Limb (tissue), 2 donors: ENCODE results near the gene GRM8.
A peak's percentile ranks its signal among the peaks of the same experiment; 100 is the strongest.

Experiments
- DNase-seq, 2 donors: peaks; one replicate each; pipeline ENCODE4 v3.0.0-alpha.2; 2016; ENCODE audit errors: extremely low spot score in 2 of 2

Gene GRM8

GRCh38 chr7:127252778-127253280 lies at the start of gene GRM8:
TSS of gene GRM8 (minus strand) at chr7:127252941.
- peak; percentile 34 to 74 for DNase-seq

- no peak for DNase-seq
These were observed 38.1 kb upstream of the GRM8 start for GRCh38 chr7:127290801-127291361.

DNA sequence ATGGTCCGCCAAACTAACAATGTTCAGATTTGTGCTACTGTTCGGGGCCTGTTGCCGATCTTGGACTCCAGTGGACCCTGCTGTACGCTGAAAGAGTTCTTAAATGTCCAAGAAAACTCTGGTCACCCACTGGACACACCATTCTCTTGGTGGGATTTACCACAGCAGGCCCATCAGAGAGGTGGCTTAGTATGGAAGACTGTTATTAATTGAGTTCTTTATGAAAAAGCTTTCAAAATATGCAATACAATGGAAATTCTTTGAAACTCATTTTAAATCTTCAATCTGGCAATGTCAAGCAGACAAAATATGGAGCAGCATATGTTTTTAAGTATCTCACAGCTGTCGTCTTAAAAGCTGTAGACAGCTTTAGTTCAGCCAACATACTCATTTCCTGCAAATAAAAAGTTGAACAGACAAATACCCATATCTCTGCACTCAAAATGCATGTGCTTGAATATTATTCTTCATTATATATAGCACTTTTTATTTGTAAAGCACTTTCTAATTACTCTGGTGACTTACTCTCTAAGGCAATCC lies 37.4 kb upstream of the GRM8 start:
- peak in 1 of 2 donors; percentile 30 for DNase-seq

DNA sequence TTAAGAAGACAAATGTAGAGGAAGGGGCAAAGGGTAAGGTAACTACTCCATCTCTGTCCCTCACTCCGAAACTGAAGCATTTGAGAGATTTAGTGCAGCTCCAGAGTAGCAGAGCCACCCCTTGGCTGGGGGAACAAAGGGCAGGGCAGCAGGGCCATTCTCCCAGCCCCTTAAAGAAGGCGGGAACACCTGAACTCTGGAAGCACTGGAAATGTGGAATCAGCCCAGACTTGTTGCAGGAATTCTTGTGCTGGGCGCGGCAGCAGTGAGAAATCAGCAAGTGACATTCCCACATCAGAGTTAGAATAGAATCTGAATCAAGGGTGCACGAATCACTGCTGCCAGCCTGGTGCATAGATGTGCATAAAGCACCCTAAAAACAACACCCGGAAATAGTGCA lies 34.4 kb upstream of the GRM8 start:
- no peak for DNase-seq

GRCh38 chr7:127270093-127270492 lies 17.4 kb upstream of the GRM8 start:
- DNase-seq, result no peak

DNA sequence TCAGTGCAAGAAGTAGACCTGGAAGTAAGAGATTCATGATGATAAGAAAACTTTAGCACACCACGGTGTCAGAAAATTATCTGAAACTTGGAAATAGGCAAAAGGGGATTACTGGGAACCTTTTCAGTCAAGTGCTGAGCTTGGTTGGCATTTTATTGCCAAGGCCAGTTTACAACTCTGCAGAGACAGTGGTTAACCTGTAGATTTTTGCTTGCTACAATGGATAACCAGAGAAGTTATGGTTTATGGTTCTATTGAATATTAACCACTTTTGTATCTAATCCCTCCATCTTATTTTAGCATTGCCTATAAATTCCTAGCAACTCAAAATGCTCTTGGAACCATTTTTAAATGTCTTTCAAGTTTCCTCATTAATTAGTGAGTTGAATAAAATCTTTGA lies 13.3 kb upstream of the GRM8 start:
- DNase-seq, result no peak

DNA sequence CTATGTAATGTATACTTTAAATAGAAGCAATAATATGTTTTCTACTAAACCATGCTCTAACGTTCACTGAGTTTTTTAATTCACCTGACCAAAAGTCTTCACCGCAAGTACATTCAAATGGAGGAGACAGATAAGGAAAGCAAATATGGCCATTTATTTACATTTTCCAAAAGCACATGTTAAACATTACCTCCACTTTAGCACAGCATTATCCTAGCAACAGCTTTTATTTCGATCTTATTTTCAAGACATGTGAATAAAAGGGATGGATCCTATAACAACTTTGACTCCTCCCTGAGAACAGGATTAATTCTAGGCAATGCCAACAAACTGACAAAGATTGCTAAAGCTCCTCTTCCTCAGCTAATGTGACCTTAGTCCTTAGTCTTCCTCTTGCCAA lies 11.5 kb upstream of the GRM8 start:
- no peak for DNase-seq

- no peak for DNase-seq
These were observed 5.4 kb upstream of the GRM8 start for GRCh38 chr7:127258111-127258510.

- DNase-seq, result no peak
These were observed 4.3 kb upstream of the GRM8 start for GRCh38 chr7:127257086-127257485.

- no peak for DNase-seq
These were observed 3.4 kb upstream of the GRM8 start for GRCh38 chr7:127256041-127256725.

DNA sequence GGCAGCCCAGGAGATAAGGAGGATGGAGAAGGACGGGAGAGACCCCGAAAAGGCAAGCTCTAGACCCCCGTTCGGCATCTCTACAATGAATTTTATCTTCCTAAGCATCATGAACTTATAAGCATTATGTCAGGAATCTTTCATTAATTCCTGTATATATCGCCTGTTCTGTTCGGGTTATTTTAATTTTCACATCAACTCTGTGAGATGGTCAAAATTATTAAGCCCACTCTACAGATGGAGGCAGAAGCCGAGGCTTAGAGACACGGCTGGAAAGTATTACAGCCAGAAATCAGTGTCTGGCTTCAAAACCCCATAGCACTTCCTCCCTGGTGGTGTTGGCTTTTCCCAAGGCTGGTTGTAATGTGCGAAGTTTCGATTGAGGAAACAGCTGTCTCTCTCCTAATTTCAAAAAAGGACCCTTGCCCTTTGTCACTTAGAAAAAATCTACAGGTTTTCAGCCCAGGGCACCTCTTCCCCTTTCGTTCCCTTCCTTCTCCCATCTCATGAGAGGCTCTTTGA lies 1.5 kb upstream of the GRM8 start:
- DNase-seq, result no peak

- peak; percentile 65 to 87 for DNase-seq
These were observed 781 bp upstream of the GRM8 start for GRCh38 chr7:127253281-127254162.

GRCh38 chr7:127252377-127252713 lies 396 bp downstream of the GRM8 start:
- peak in 1 of 2 donors; percentile 40 for DNase-seq

- DNase-seq, result peak in 1 of 2 donors; percentile 50
These were observed 1.0 kb downstream of the GRM8 start for GRCh38 chr7:127251465-127252376.

DNA sequence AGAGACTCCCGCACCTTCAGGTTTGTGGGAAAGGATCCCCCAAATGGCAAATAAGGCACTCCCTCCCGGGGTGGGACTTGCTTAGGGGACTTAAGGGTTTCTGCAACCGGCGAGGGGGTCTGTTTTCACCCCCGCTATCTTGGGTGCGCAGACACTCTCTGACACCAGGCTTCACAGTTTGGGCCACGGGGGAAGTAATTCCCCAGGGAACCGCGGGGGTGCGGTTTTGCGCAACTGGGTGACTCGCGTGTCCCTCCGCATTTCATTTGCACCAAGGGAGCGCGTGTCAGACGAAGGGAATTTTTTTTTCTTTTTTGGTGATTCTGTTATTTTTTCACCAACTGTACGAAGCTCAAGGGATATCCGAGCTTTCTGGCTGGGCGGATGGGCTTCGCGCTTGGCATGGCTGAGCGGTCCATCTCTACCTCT lies 1.7 kb downstream of the GRM8 start:
- peak in 1 of 2 donors; percentile 44 for DNase-seq

DNA sequence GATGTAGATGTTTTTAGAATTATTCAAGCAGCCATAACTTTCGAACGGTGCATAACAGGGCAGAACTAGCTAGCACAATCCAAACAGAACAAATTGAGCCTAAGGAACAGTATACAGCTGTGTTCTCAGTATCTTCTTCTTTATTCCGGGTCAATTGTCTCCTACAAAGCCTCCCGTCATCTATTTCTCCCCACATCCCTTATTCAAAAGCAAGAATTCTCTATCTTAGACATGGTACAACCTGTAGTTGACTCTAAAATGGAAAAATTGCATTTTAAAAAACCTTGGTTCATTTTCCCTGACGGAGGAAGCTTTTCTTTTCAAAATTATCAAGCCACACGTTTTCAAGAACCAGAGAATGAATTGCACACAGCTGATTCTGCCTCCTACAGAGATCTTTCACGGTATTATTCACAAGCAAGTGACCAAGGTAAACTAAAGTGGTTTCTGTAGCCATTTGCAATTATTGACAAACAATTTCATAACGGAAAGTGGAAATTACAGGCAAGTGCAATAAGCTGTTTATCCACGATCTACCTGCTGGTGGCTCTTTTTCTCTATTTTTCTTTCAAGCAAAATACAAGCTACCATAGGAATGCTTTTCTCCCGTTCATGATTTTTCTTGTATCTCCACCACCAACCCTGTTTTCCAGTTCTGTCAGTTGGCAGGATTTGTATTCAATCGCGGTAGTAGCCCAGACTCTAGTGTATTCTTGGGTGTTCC lies 2.3 kb downstream of the GRM8 start:
- no peak for DNase-seq

- DNase-seq, result no peak
These were observed 7.1 kb downstream of the GRM8 start for GRCh38 chr7:127245607-127246006.

GRCh38 chr7:127245002-127245401 lies 7.7 kb downstream of the GRM8 start:
- DNase-seq, result no peak

DNA sequence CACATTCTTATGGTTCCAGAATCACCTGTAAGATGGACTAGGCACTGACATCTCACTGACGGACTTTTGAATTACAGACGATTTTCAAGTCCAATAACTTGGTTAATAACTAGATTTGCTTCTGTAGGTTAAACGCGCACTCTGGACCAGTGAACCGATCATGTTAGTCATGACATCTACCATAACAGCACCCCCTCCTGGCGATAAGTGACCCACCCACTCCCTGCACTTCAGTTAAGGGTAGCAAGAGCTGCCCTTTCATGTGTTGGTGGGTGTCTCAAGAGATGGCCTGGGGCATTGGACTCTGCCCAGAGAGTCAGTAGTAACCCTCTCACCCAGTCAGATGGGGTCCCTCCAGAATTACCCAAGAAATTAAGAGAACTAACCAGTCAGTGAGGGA lies 12.9 kb downstream of the GRM8 start:
- DNase-seq, result no peak

DNA sequence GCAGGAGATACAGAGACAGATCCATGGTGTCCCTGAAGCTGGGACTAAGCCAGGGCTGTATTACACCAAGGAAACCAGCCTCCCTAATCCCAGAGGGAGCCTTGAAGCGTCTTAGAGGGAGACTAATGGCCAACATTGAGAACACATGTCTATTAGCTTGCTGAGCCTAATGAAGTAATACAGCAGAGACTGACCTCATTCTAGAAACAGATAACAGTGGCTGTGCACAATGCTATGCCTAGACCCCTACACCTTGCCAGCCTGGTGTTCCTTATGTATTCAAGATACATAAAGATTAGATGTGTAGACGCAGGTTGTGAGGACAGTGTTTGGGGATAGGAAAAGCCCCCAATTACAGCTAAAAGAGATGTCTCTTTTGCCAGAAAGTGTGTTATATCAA lies 19.1 kb downstream of the GRM8 start:
- no peak for DNase-seq
